ENCODE data around the gene CHURC1. TPM values are rescaled to one million over a fixed set of nuclear protein-coding genes. Genes with fewer than 3 reads are reported as not detected.

CHURC1 gene
- total and polyA plus RNA-seq, 2 experiments from 2014 or later: 62.4 to 134 TPM

GRCh38 chr14:64870160-64870559, 44.1 kb upstream of the CHURC1 start:
- H4K20me1 ChIP-seq (ENCODE audit: insufficient read depth, poor library complexity, severe bottlenecking): no peaks in the 10 kb centered on the region
- H3K9me3 ChIP-seq (ENCODE audit: low read depth): no peaks in the 10 kb centered on the region
- no peak overlapping the region for H2AFZ ChIP-seq
- no peaks in the 10 kb centered on the region for H3K9me2 ChIP-seq (replicated peaks; ENCODE audit: insufficient read depth)
- H3K27me3 ChIP-seq: peaks cover 11% of the 10 kb centered on the region
- H3K4me1 ChIP-seq (ENCODE audit: insufficient read depth): no peaks in the 10 kb centered on the region
- H3K4me3 ChIP-seq: no peak overlapping the region
- H3K79me2 ChIP-seq: no peaks in the 10 kb centered on the region
- H3K27ac ChIP-seq: no peak overlapping the region
- 92% methylated on average over 2 of the region's 2 CpGs for WGBS (ENCODE audit: low lambda C conversion rate, missing lambda C conversion rate)
- TF ChIP-seq EZH2phosphoT487 (IDR thresholded peaks at IDR 0.05; ENCODE audit: low read depth, severe bottlenecking, unreplicated experiment) (no peak), EZH2 (IDR thresholded peaks at IDR 0.05; ENCODE audit: borderline replicate concordance) (no peak), CTCF (IDR thresholded peaks at IDR 0.05; ENCODE audit: poor library complexity) (no peak)
- H3K4me2 ChIP-seq: no peak overlapping the region
- H3K36me3 ChIP-seq (replicated peaks; ENCODE audit: insufficient read depth, low read depth): no peaks in the 10 kb centered on the region
- no peak for DNase-seq (ENCODE audit: low spot score)

GRCh38 chr14:64871344-64871743, 42.9 kb upstream of the CHURC1 start:
- H3K9me3 ChIP-seq (ENCODE audit: low read depth): no peaks in the 10 kb centered on the region
- no peaks in the 10 kb centered on the region for H4K20me1 ChIP-seq (ENCODE audit: insufficient read depth, poor library complexity, severe bottlenecking)
- H3K27me3 ChIP-seq: peaks cover 17% of the 10 kb centered on the region
- 82% methylated on average over 2 of the region's 2 CpGs for WGBS (ENCODE audit: low lambda C conversion rate, missing lambda C conversion rate)
- no peaks in the 10 kb centered on the region for H3K79me2 ChIP-seq
- no peak overlapping the region for H3K27ac ChIP-seq
- H2AFZ ChIP-seq: no peak overlapping the region
- H3K9me2 ChIP-seq (replicated peaks; ENCODE audit: insufficient read depth): no peaks in the 10 kb centered on the region
- no peak overlapping the region for H3K4me3 ChIP-seq
- DNase-seq (ENCODE audit: low spot score): no peak
- H3K36me3 ChIP-seq (replicated peaks; ENCODE audit: insufficient read depth, low read depth): no peaks in the 10 kb centered on the region
- no peaks in the 10 kb centered on the region for H3K4me1 ChIP-seq (ENCODE audit: insufficient read depth)
- no peak for TF ChIP-seq CTCF (IDR thresholded peaks at IDR 0.05; ENCODE audit: poor library complexity)
- no peak for TF ChIP-seq EZH2 (IDR thresholded peaks at IDR 0.05; ENCODE audit: borderline replicate concordance)
- no peak for TF ChIP-seq EZH2phosphoT487 (IDR thresholded peaks at IDR 0.05; ENCODE audit: low read depth, severe bottlenecking, unreplicated experiment)
- no peak overlapping the region for H3K4me2 ChIP-seq

- Histone ChIP-seq H3K4me2 (no peak overlapping the region), H3K4me3 (no peak overlapping the region), H3K4me1 (ENCODE audit: insufficient read depth) (no peaks in the 10 kb centered on the region), H3K9me3 (ENCODE audit: low read depth) (no peaks in the 10 kb centered on the region), H3K27me3 (peaks cover 39% of the 10 kb centered on the region), H3K79me2 (no peaks in the 10 kb centered on the region), H3K36me3 (replicated peaks; ENCODE audit: insufficient read depth, low read depth) (no peaks in the 10 kb centered on the region), H4K20me1 (ENCODE audit: insufficient read depth, poor library complexity, severe bottlenecking) (no peaks in the 10 kb centered on the region), H2AFZ (no peak overlapping the region), H3K9me2 (replicated peaks; ENCODE audit: insufficient read depth) (no peaks in the 10 kb centered on the region), H3K27ac (no peak overlapping the region)
- 57% methylated on average over 3 of the region's 3 CpGs for WGBS (ENCODE audit: low lambda C conversion rate, missing lambda C conversion rate)
- no peak for TF ChIP-seq EZH2phosphoT487 (IDR thresholded peaks at IDR 0.05; ENCODE audit: low read depth, severe bottlenecking, unreplicated experiment)
- DNase-seq (ENCODE audit: low spot score): no peak
Measured at GRCh38 chr14:64873506-64874219, 40.6 kb upstream of the CHURC1 start.

- Histone ChIP-seq H3K9me2 (replicated peaks; ENCODE audit: insufficient read depth) (no peaks in the 10 kb centered on the region), H3K36me3 (replicated peaks; ENCODE audit: insufficient read depth, low read depth) (no peaks in the 10 kb centered on the region), H3K4me1 (ENCODE audit: insufficient read depth) (no peaks in the 10 kb centered on the region), H3K4me2 (no peak overlapping the region), H3K27ac (no peak overlapping the region), H3K27me3 (peaks cover 49% of the 10 kb centered on the region), H2AFZ (no peak overlapping the region), H3K9me3 (ENCODE audit: low read depth) (no peaks in the 10 kb centered on the region), H4K20me1 (ENCODE audit: insufficient read depth, poor library complexity, severe bottlenecking) (no peaks in the 10 kb centered on the region), H3K4me3 (no peak overlapping the region), H3K79me2 (no peaks in the 10 kb centered on the region)
- no peak for DNase-seq (ENCODE audit: low spot score)
- 65% methylated on average over 4 of the region's 4 CpGs for WGBS (ENCODE audit: low lambda C conversion rate, missing lambda C conversion rate)
- TF ChIP-seq CTCF (IDR thresholded peaks at IDR 0.05; ENCODE audit: poor library complexity) (no peak), EZH2phosphoT487 (IDR thresholded peaks at IDR 0.05; ENCODE audit: low read depth, severe bottlenecking, unreplicated experiment) (no peak), EZH2 (IDR thresholded peaks at IDR 0.05; ENCODE audit: borderline replicate concordance) (no peak)
Measured at GRCh38 chr14:64875350-64875749, 38.9 kb upstream of the CHURC1 start.
